H1 (cell line): ENCODE results near the gene ASIC5.

Experiments used
- ASH2L ChIP-seq: fragments of 200-600, 300-600 bp; sonication (generic); IDR thresholded peaks from one replicate; pipeline ENCODE4 v1.7.1; 2017; ENCODE audit warnings: low read length
- BRCA1 ChIP-seq: IDR thresholded peaks from 2 replicates; pipeline ENCODE4 v1.6.1; 2012; ENCODE audit warnings: low read depth, low read length, improper control_type of control experiment
- CEBPB ChIP-seq: IDR thresholded peaks from 2 replicates; pipeline ENCODE4 v1.6.1; 2012; ENCODE audit warnings: low read depth, low read length
- CHD1 ChIP-seq: IDR thresholded peaks from 2 replicates; pipeline ENCODE4 v1.6.1; 2012; ENCODE audit warnings: low read depth, low read length, improper control_type of control experiment
- CREB1 ChIP-seq: IDR thresholded peaks from 2 replicates; pipeline ENCODE4 v1.6.1; 2012; ENCODE audit warnings: inconsistent platforms
- EZH2 ChIP-seq: fragments of 200-600 bp; sonication (generic); IDR thresholded peaks from 2 replicates; pipeline ENCODE4 v1.7.1; 2012; ENCODE audit warnings: low read depth, mild to moderate bottlenecking, moderate library complexity, low read length, inconsistent platforms; ENCODE audit not compliant: severe bottlenecking
- JUN ChIP-seq: IDR thresholded peaks from 2 replicates; pipeline ENCODE4 v1.6.1; 2011; ENCODE audit warnings: low read depth, mild to moderate bottlenecking, improper control_type of control experiment, low read length
- PHF8 ChIP-seq: fragments of 200-600 bp; sonication (generic); conservative IDR thresholded peaks from 2 replicates; pipeline ENCODE4 v1.7.1; 2012; ENCODE audit warnings: low read depth, mild to moderate bottlenecking, inconsistent platforms, low read length, moderate library complexity
- POLR2A ChIP-seq, 2 experiments: IDR thresholded peaks; 1 replicate in 1 of 2; 2 replicates in 1 of 2; pipeline ENCODE4 v1.6.1; 2011; ENCODE audit warnings: low read depth in 2 of 2, low read length in 2 of 2, mild to moderate bottlenecking in 2 of 2; ENCODE audit errors: control extremely low read depth in 1 of 2
- RFX5 ChIP-seq: IDR thresholded peaks from 2 replicates; pipeline ENCODE4 v1.6.1; 2011; ENCODE audit warnings: low read depth, low read length, improper control_type of control experiment, borderline replicate concordance
- SIX5 ChIP-seq: IDR thresholded peaks from 2 replicates; pipeline ENCODE4 v1.6.1; 2011; ENCODE audit warnings: mild to moderate bottlenecking, low read depth, low read length
- SRF ChIP-seq: IDR thresholded peaks from 2 replicates; pipeline ENCODE4 v1.6.1; 2011; ENCODE audit warnings: mild to moderate bottlenecking, low read depth, low read length, moderate library complexity
- ZNF274 ChIP-seq: IDR thresholded peaks from 2 replicates; pipeline ENCODE4 v1.7.0; 2012; ENCODE audit warnings: low read length, borderline replicate concordance; ENCODE audit errors: extremely low read depth
- TF ChIP-seq, protein P1 (sequence below), 3 experiments: IDR thresholded peaks; 1 replicate in 2 of 3; 2 replicates in 1 of 3; pipeline versions ENCODE4 v1.5.1 to v1.6.1; 2011; ENCODE audit warnings: low read length in 3 of 3, mild to moderate bottlenecking in 3 of 3, inconsistent platforms in 2 of 3, low read depth in 1 of 3, moderate library complexity in 1 of 3; ENCODE audit not compliant: insufficient read depth in 1 of 3; ENCODE audit errors: control extremely low read depth in 1 of 3

DNA sequence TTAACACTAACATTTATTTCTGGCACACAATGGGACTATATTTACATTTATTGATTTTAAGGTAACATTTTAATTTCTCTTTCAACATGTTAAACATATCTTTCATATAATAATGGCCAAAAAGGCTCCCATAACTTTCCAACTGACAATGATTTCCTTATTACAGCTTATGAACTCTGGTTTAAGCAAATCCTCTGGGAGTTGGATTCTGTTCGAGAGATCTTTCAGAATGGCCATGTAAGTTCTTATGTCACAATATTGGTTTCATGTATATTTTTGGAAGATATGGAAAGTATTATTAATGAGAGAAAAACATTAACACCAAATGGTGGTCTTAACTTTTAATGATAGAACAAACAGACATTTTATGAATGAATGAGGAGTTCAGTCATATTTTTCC, 41.5 kb upstream of the ASIC5 start:
- TF ChIP-seq, protein P1, sequence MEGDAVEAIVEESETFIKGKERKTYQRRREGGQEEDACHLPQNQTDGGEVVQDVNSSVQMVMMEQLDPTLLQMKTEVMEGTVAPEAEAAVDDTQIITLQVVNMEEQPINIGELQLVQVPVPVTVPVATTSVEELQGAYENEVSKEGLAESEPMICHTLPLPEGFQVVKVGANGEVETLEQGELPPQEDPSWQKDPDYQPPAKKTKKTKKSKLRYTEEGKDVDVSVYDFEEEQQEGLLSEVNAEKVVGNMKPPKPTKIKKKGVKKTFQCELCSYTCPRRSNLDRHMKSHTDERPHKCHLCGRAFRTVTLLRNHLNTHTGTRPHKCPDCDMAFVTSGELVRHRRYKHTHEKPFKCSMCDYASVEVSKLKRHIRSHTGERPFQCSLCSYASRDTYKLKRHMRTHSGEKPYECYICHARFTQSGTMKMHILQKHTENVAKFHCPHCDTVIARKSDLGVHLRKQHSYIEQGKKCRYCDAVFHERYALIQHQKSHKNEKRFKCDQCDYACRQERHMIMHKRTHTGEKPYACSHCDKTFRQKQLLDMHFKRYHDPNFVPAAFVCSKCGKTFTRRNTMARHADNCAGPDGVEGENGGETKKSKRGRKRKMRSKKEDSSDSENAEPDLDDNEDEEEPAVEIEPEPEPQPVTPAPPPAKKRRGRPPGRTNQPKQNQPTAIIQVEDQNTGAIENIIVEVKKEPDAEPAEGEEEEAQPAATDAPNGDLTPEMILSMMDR (IDR thresholded peaks at IDR 0.05; ENCODE audit: control extremely low read depth in 1 of 3, insufficient read depth in 1 of 3, low read depth in 1 of 3, low read length in 3 of 3): no peak
- TF ChIP-seq CEBPB: no peak
- TF ChIP-seq BRCA1: no peak
- no peak for TF ChIP-seq CREB1
- no peak for TF ChIP-seq CHD1
- no peak for TF ChIP-seq ZNF274
- TF ChIP-seq PHF8: no peak
- TF ChIP-seq POLR2A (IDR thresholded peaks at IDR 0.05; ENCODE audit: control extremely low read depth in 1 of 2, low read depth in 2 of 2, low read length in 2 of 2): no peak
- TF ChIP-seq RFX5: no peak
- TF ChIP-seq JUN: no peak
- TF ChIP-seq EZH2: no peak
- TF ChIP-seq SIX5: no peak
- TF ChIP-seq ASH2L: no peak
- no peak for TF ChIP-seq SRF
